Forelimb muscle (tissue), 1 donor: ENCODE results near the gene COBLL1. TPM values are rescaled to one million over a fixed set of nuclear protein-coding genes. Genes with fewer than 3 reads are reported as not detected.

ENCODE experiments used
- DNase-seq: peaks from one replicate; pipeline ENCODE4 v3.0.0-alpha.2; 2013; ENCODE audit warnings: low read depth
- polyA plus RNA-seq: library from polyadenylated mRNA; unstranded; fragments of 120-200 nt; gene quantifications from one replicate; pipeline ENCODE4 v1.2.1, GENCODE V29; 2013; ENCODE audit not compliant: insufficient read length

Gene COBLL1
- polyA plus RNA-seq, 1 donor, result 6.4 TPM

DNA sequence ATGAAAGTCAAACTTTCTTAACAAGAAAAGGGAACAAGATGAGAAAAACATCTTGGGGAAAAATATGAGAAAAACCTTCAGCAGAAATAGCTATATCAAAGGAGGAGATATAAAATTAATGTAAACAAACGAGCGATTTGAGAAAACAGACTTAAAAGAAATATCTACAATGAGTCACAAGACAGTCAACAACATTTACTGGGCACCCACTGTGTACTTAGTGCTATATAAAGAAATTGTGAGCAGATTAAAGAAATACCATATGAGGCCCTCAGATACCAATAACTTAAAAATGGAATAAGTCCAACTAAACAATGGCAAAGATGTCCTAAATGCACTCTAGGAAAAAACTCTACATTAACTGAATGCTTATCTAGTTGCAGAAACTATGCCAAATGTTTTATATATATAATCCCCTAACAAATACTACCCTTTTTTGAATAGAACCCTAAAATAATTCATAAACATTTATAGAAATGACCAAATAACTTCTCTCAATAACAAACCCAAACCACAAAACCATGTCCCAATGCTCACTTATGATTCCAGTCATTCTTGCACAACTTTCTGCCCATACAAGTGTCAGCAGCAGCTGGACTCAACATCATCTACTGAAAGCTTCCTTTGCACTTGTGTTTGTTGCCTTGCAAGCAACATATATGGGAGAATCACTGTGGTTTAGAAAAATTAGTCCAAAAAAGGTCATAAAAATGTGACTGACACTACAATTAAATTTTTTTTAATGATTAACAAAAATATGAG is 83.5 kb downstream of the COBLL1 start:
- no peak for DNase-seq

GRCh38 chr2:164756773-164757172 is 84.8 kb downstream of the COBLL1 start:
- no peak for DNase-seq

DNA sequence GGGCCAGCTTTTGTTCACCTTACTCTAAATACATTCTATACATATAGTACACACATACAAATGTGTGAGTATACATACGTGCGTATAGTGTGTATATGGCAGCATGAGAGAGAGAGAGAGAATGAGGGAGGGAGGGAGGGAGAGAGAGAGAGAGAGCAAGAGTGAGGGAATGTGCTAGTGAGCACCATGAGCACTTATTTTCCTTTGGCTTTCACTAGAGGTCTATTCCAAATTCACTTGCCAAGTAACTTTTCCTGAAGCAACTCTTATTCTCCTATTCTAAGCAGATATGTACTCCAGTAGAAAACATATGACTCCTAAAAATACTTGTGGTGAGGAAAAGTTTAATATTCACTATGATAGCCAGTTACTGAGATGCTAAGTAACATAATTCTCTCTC is 85.7 kb downstream of the COBLL1 start:
- no peak for DNase-seq

- no peak for DNase-seq
These were observed 87.2 kb downstream of the COBLL1 start for GRCh38 chr2:164754157-164755093.

GRCh38 chr2:164752956-164753355 is 88.7 kb downstream of the COBLL1 start:
- DNase-seq, result no peak

DNA sequence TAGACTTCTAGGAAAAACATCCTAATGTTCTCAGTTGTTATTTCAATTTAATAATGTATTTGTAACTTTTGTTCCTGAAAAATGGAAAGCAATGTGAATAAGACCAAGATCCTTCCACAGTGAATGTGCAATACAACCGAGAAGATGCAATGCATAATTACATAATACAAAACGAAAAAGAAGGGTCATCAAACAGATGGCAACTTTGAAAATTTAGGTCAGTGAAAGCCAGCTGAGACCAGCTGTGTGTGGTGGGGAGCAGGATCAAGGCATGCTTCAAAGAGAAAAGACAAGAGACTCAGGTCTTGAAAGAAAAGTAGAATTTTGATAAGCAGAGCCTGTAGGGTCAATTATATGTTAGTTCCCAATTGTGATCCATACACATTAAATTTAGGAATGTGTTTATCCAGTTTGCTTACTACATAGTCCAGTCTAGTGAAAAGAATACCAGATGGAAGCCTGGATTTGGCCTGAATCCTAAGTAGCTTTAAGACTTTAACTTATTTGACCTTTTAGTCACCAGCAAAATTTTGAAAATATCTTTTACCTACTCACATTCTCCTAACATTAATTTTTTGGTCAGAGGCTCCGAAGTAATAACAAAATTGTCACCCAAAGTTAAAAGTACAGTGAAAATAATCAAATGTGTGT is 93.7 kb downstream of the COBLL1 start:
- DNase-seq, result no peak

DNA sequence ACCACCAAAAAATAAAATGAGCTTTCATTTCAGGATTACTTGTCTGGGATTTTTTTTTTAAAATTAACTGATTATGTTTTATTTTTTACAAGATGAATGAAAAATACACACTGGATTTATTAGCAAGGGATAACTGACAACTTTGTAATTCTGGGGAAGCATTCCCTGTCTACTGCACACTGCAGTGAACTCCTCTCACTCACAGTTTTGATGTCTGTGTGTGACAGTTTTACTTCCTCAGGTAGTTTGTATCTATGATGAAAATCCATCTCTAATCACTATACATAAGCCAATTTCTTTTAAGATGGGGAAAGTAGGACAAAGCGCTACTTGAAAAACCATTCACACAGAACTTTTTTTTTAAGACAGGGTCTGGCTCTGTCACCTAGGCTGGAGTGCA is 94.5 kb downstream of the COBLL1 start:
- no peak for DNase-seq

DNA sequence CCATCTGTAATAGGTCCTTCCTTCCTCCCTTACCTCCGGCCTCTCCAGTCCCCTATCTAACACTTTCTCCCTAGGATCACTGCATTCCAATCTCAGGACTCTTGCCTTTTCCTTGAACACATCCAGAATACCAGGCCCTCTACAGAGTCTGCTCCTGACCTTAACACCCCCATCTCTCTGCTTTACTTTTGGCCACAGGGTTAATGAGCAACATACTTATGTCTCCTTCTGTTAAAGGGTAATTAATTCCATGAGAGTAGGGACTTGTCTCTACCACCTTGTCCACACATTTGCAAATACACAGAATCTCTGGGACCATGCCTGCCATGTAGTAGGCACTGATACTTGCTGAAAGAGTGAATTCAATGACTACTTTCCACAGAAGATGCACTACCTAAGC is 94.9 kb downstream of the COBLL1 start:
- DNase-seq, result no peak

DNA sequence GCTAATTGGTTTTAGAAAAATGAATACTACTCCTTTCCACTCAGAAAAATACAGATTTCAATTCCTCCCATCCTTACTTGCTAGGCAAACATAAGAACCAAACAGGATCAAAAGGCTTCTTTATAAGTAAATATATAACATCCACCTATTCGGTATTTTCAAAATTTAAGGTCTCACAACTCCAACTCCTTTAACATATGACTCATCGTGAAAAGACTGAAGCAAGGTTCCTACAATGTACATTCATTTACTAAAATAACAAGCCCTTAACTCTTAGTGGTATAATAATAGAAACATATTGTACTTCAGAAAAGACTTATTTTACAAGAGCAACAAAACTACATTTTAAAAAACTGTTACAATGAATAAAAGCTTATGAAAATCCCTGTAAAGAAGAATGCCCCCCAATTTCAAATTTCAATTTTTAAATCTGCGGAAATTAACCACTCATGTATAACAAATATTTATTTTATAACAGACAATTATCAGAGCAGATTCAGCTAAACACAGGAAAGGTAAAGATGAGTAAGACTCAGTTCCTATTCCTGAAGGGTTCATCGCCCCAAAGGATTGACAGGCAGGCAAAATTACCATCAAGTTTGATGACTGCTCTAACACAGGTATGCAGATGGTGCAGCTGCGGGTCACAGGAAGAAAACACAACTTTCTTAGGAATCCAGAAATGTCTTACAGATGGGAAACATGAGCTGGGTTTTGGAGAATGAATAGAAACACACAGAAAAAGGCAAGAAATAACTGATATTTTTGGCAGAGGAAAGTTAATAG is 96.4 kb downstream of the COBLL1 start:
- DNase-seq, result no peak

DNA sequence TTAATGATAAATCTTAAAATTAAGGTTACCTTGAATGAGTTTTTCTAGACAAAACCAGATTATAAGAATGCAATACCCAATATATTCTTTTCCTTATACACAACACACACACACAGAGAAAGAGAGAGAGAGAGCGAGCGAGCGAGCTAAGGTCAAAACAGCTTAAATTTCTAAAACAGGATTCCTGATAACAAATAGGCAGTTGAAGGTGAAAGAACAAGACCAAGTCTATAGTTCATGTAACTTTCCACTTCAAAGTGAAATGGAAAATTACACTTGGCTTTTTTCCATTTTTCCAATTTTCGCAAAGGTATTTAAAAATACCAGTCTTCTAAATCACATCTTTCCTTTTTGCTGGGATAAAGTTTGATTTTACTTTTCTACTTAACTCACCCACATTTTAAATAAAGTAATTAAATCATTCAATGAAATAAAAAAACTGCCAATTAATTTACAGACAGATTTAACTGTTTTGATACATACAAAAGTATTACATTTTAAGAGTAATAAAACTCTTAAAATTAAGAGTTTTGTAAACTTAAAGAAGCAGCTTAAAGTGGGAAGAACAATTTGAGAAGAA is 98.8 kb downstream of the COBLL1 start:
- DNase-seq, result no peak

GRCh38 chr2:164739966-164740365 is 101.7 kb downstream of the COBLL1 start:
- DNase-seq, result no peak

DNA sequence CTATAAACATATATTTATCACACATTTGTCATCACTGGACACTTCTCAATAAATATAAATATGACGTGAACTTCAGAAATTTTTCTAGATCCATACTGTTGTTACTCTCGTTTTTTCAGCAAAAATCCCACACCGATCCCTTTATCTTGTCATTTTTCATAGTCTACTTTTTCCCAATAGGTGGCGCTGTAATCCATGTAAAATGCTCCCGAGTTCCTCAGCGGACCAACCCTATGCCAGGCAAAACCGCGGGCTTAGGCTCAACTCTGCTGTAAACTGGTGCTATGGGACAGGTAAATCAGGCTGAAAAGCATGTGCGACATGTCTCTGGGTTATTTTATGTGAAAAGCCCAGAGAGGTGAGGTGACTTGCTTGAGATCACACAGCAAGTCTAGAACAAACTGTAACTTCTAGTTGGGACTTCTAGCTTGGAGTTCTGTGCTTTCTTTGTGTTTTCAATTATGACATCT is 104.0 kb downstream of the COBLL1 start:
- DNase-seq, result no peak

- DNase-seq, result no peak
These were observed 106.2 kb downstream of the COBLL1 start for GRCh38 chr2:164735309-164735919.

DNA sequence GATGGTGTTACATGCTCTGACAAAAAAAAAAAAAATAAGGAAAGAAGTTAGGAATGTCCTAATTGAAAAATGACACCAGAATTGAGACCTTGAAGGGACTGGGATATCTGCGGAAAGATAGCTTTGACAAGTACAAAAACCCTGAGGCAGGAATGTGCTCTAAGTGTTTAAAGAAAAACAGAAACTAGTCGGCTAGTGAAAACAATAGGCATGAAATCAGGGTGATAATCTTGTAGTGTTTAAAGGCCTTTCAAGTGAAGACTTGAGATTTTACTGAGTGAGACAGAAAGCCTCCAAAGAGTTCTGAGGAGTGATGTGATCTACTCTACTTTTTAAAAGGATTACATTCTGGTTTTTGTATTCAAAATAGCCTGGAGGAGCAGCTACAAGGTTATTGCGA is 107.4 kb downstream of the COBLL1 start:
- no peak for DNase-seq

DNA sequence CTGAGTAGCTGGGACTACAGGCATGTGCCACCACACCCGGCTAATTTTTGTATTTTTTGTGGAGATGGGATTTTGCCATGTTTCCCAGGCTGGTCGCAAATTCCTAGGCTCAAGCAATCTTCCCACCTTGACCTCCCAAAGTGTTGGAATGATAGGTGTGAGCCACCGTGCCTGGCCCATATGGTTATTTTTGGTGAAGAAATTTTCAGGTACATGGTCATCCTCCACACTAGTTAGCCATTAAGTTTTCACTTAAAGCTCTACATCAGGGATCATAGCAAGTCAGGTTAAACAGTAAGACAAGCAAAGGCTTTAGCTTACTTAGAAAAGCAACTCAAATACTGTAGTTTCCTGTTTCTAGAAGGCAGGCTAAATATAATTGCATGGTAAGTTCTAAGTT is 116.1 kb downstream of the COBLL1 start:
- no peak for DNase-seq

- DNase-seq, result no peak
These were observed 118.8 kb downstream of the COBLL1 start for GRCh38 chr2:164722616-164723338.

- DNase-seq, result no peak
These were observed 120.2 kb downstream of the COBLL1 start for GRCh38 chr2:164721430-164721829.

GRCh38 chr2:164719996-164720941 is 121.4 kb downstream of the COBLL1 start:
- no peak for DNase-seq
